GM21825 (cell line): ENCODE measurements around the gene RING1.

Source experiments
- ATAC-seq: cut with Tn5 transposase; IDR thresholded peaks from one replicate; pipeline ENCODE4 v1.9.1; 2021; ENCODE audit warnings: mild to moderate bottlenecking, moderate library complexity; ENCODE audit not compliant: unreplicated experiment

RING1 gene

DNA sequence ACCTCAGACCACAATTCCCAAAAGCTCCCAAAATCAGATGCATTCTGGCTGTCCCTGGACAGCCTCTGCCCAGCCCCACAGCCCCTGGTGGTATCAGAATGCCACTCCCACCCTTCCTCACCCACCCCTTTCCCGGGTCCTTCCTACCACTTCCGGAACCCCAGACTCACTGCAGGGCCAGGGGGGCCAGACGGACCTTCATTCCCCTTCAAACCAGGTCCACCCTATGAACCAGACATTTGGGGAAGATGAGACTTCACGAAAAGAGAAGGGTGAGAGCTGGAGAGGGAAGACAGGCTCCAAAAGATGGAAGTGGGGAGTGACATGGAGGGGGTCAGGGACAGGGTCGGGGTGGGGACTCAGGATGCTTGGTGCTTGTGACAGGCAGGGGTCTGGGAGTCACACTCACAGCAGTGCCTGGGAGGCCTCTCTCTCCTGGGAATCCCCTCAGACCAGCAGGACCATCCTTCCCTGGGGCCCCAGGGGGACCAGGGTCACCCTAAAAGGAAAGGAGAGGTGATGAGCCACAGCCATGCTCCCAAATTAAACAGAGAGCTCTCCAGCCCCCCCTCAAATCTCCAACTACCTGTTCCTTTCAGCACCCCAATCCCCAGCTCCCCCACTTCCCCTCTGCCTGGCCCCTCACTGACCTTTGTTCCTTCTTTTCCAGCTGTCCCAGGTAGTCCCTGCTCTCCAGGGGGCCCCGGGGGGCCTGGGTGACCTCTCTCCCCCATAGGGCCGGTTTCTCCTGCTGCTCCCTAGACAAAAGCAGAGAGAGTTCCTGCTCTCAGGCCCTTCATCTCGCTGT, 36.2 kb upstream of the RING1 start:
- ATAC-seq: no peak

GRCh38 chr6:33172688-33173534, 35.4 kb upstream of the RING1 start:
- no peak for ATAC-seq

GRCh38 chr6:33173535-33174180, 34.6 kb upstream of the RING1 start:
- ATAC-seq: no peak

DNA sequence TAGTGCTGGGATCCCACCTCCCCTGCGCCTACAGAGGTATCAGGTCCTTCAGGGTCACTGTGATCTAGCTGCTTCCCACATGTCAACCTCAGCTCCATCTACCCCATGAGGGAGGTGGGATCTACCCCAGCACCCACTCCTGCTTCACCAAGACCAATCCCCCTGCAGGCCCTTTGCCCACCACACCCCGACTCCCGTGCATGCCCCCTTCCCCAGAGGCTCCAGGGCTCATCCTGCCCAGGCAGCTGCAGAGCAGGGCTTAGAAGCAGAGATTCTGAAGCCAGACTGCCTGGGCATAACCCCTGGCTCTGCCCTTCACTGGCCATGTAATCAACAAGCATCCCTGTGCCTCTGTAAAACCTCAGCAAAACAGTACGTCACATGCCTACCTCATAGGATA, 33.5 kb upstream of the RING1 start:
- no peak for ATAC-seq

- no peak for ATAC-seq
These were observed 32.7 kb upstream of the RING1 start for GRCh38 chr6:33175436-33176069.

- ATAC-seq: no peak
These were observed 31.4 kb upstream of the RING1 start for GRCh38 chr6:33176906-33177305.

DNA sequence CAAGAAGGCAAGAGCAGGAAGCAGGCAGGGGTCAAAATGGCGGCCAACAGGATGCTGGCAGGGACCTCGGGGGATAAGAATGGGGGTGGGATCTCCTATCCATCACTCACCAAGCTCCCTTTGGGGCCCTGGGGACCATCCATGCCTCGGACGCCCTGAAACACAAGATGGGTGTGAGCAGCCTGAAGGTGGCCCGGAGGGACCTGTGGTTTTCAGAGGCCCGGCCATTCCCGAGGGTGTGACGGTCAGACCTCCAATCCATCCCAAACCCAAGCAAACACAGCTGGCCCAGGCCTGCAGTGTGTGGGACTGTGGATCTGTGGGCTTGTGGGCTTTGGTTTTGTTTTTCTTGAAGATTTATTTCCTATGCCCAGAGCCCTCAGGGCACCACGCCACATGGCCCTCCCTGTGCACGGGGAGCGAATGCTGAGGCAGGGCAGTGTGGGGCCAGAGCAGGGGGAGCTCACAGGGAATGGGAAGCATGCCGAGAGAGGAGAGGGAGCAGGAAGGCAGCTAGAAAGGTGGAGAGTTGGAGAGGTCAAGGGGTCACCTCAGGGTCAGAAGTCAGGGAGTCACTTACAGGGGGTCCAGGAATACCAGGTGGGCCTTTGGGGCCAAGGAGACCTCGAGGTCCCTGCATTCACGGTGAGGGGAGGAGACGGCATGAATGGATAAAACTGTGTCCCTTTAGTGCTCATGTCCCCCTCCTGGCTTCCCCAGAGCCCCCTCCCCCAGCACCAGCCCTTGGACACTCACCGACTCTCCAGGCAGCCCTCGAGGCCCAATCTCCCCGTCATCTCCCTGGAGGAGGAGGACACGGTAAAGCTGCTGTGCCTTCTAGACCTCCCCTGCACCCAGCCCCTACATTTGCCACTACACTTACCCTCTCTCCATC, 30.5 kb upstream of the RING1 start:
- no peak for ATAC-seq

- ATAC-seq: no peak
These were observed 29.4 kb upstream of the RING1 start for GRCh38 chr6:33178755-33179475.

- no peak for ATAC-seq
These were observed 27.2 kb upstream of the RING1 start for GRCh38 chr6:33181141-33181540.

- ATAC-seq: no peak
These were observed 25.1 kb upstream of the RING1 start for GRCh38 chr6:33183071-33183683.

GRCh38 chr6:33185190-33185589, 23.1 kb upstream of the RING1 start:
- no peak for ATAC-seq

GRCh38 chr6:33185654-33186187, 22.6 kb upstream of the RING1 start:
- no peak for ATAC-seq

DNA sequence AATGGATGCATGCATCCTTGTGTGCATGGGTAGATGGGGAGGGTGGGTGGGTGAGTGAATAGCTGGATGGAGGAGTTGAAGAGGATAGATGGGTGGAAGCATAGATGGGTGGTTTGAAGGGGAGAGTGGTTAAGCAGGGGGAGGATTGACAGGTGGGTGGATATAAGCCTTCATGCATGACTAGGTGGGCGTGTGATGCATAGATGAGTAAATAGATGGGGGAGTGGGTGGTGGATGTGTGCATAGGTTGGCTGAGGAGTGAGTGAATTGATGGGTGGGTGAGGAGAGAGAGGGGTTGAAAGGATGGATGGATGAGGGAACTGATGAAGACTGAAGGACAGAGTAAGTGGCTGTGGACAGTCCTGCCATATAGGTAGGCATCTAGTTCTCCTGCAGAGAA, 20.5 kb upstream of the RING1 start:
- no peak for ATAC-seq

DNA sequence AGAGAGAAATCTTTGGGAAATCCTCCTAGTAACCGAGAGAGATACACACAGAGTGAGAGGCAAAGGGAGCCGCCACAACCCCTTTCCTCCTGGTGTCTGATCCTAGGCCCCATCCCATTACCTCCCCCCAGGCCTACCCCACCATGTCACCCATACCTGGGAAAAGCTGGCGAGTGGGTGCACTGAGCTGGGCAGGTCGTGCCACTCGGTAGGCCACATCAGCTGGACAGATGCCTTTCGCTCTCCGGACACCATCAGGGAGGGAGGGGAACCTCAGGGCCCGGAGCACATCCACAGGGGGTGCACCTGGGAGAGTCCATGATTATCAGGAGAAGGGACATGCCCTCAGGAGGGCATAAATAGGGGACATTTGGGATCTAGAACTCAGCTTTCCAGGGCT, 19.1 kb upstream of the RING1 start:
- ATAC-seq: no peak

DNA sequence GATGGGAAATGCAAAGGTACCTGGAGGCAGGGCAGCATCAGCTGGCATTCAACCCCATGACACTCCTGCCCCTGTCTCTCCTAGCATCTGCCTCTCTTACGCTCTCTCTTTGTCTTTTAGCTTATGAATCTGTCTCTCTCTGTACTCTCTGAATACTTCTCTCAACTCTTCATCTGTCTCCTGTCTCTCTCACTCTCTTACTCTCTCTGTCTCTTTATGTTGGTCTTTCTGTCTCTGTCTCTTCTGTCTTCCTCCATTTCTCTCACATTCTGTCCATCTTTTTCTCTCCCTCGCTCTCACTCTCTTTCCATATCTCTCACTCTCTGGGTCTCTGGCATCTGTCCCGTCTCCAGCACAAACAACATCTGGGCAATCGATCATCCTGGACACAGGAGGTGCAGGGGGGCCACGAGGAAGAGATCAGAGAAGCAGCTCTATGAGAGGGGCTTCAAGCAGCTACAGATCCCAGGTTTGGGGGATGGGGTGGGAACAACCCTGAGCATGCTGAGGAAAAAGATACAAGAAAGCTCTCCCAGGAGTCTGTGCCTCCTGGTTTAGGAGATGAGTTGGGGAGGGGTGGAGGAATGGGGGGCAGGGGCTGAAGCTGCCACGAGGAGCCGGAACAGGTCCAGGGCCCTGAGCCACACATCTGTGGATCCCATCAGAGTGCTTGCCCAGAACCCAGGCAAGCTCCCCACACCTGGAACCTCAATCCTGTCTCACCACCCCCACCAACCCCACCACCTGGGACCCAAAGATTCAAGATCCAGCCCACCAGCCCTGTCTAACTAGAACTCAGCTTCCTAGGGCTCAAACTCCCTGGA, 18.5 kb upstream of the RING1 start:
- no peak for ATAC-seq

DNA sequence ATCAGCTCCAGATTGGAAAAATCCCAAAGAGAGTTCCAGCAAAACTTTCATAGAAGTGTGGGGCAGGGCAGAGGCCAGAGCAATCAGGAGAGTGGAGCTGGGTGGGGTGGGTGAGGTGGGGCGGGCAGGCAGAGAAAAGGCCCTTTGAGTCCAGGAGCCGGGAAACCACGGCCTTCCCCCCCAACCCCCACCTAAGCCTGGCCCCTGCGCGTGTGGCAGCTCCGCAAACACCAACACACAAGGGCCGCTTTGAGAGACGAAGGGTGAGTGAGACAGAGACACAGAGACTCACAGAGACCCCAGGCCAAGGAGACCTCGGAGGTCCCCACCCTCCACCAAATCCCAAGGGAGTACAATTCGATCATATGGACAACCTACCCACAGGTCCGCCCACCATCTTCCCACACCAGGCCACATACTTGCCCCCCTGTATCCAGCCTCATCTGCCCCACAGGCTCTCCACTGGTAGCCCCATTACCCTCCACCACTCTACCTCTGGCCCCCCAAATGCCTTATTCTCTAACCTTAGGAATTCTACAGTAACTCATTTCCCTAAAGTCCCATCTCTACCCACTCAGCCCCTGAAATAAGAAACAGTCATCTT, 17.7 kb upstream of the RING1 start:
- no peak for ATAC-seq

- ATAC-seq: no peak
These were observed 16.8 kb upstream of the RING1 start for GRCh38 chr6:33191383-33192104.
